GM19328 (cell line): ENCODE results near the gene ITGB8.

Experiments
- ATAC-seq: cut with Tn5 transposase; IDR thresholded peaks from one replicate; pipeline ENCODE4 v1.9.1; 2021; ENCODE audit warnings: mild to moderate bottlenecking, moderate library complexity; ENCODE audit not compliant: unreplicated experiment

The ITGB8 gene

DNA sequence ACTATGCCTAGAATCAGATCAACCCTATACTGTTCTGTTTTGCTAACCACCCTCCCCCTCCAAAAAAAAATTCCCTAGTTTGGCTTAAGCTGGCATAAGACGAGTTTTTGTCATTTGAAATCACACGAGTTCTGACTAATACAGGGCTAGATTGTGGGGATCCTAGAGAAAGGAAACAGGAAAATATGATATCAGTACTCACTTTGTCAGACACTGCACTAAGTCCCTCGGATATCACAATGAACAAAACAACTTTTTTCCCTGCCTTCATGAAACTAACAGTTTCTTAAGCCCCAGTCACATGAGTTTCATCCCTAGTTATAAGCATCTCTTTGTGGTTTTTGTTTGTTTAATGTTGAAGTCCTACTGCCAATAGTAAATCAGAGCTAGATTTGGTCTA lies 118.5 kb downstream of the ITGB8 start:
- no peak for ATAC-seq

- no peak for ATAC-seq
Measured at GRCh38 chr7:20450536-20450935, 119.8 kb downstream of the ITGB8 start.

- ATAC-seq = no peak
Measured at GRCh38 chr7:20454202-20454601, 123.5 kb downstream of the ITGB8 start.

DNA sequence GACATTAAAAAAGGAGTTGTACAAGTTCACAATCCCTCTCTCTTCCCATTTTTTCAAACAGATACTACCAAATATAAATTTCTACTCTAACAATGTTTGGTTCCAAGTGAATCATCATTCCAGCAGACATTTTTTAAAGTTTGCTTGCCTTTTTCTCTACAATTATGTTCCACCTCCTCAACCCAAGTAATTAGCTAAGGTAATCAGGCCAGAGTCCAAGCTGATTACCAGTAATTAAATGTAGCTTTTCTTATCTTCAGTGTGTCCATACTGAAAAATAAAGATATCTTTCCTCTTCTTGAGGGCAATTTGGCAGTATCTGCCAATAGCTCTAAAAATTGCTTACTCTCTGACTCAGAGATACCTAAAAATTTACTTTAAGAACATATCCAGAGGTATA lies 126.0 kb downstream of the ITGB8 start:
- ATAC-seq = no peak

- ATAC-seq = no peak
Measured at GRCh38 chr7:20458521-20458920, 127.8 kb downstream of the ITGB8 start.

- no peak for ATAC-seq
Measured at GRCh38 chr7:20459419-20459818, 128.7 kb downstream of the ITGB8 start.

DNA sequence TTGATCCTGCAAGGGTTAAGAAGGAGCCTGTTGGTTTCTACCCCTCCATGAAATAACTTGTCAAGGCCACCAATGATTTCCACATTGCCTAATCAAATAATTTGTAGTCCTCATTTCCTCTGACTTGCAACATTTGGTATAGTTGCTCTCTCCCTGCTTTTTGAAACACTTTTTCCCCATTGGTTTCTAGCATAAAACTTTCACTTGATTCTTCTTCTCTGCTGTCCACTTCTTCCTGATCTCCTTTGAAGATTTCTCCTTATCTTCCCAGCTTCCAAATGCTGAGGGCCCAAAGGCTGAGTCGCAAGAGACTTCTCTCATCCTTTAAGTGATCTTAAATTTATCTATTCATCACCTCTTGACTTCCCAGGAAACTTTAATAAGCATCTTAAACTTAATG lies 134.2 kb downstream of the ITGB8 start:
- ATAC-seq = no peak
